ENCODE measurements around the gene HKDC1.

Gene HKDC1

GRCh38 chr10:69216577-69217118, 3.5 kb upstream of the HKDC1 start:
- DNase-seq = no peak

GRCh38 chr10:69217119-69217754, 2.9 kb upstream of the HKDC1 start:
- no peak for DNase-seq

GRCh38 chr10:69218831-69219230, 1.3 kb upstream of the HKDC1 start:
- no peak for DNase-seq

GRCh38 chr10:69220507-69220906, 375 bp downstream of the HKDC1 start:
- DNase-seq = no peak

- DNase-seq = no peak
These were observed 2.3 kb downstream of the HKDC1 start for GRCh38 chr10:69222157-69223027.

GRCh38 chr10:69223028-69223342, 2.9 kb downstream of the HKDC1 start:
- DNase-seq = no peak

GRCh38 chr10:69224862-69225657, 4.9 kb downstream of the HKDC1 start:
- DNase-seq = no peak

- DNase-seq = no peak
These were observed 5.5 kb downstream of the HKDC1 start for GRCh38 chr10:69225681-69226080.

GRCh38 chr10:69226919-69227450, 6.9 kb downstream of the HKDC1 start:
- DNase-seq = no peak

- DNase-seq = no peak
These were observed 8.0 kb downstream of the HKDC1 start for GRCh38 chr10:69228151-69228550.

GRCh38 chr10:69229616-69229916, 9.4 kb downstream of the HKDC1 start:
- DNase-seq = no peak

GRCh38 chr10:69230128-69230527, 10.0 kb downstream of the HKDC1 start:
- DNase-seq = no peak

GRCh38 chr10:69232252-69232651, 12.1 kb downstream of the HKDC1 start:
- no peak for DNase-seq

- DNase-seq = no peak
These were observed 12.8 kb downstream of the HKDC1 start for GRCh38 chr10:69232736-69233480.

GRCh38 chr10:69234447-69234846, 14.3 kb downstream of the HKDC1 start:
- no peak for DNase-seq

- DNase-seq = no peak
These were observed 17.5 kb downstream of the HKDC1 start for GRCh38 chr10:69237528-69238159.

GRCh38 chr10:69239136-69239535, 19.0 kb downstream of the HKDC1 start:
- DNase-seq = no peak

GRCh38 chr10:69239816-69240434, 19.8 kb downstream of the HKDC1 start:
- no peak for DNase-seq

- no peak for DNase-seq
These were observed 20.3 kb downstream of the HKDC1 start for GRCh38 chr10:69240455-69240854.

GRCh38 chr10:69241575-69241974, 21.4 kb downstream of the HKDC1 start:
- DNase-seq = no peak

- DNase-seq = no peak
These were observed 22.1 kb downstream of the HKDC1 start for GRCh38 chr10:69242040-69242851.

Measured in NCI-H2081 treated with DMSO at 0.1 percent for 48 hours (cell line).